ENCODE data around the gene HOXB3.
A peak's percentile ranks its signal among the peaks of the same experiment; 100 is the strongest.
"Not testable (repeated sequence)": the region's sequence is repeated elsewhere in the genome, so short reads cannot be mapped to it uniquely, and the experiment has no call there.

The HOXB3 gene

GRCh38 chr17:48515925-48516900, 73.8 kb downstream of the HOXB3 start:
- Mint-ChIP-seq H3K4me3 (no peak overlapping the region), H3K9me3 (no peaks in the 10 kb centered on the region), H3K36me3 (no peaks in the 10 kb centered on the region), H3K27me3 (peaks cover 52 to 76% of the 10 kb centered on the region in 2 donors), H3K27ac (no peak overlapping the region), H3K4me1 (peaks cover 6 to 10% of the 10 kb centered on the region in 2 donors)
- ATAC-seq (replicated peaks) (no peak), DNase-seq (no peak)

- no peak for DNase-seq
- H3K36me3 Mint-ChIP-seq: no peaks in the 10 kb centered on the region
- no peak for ATAC-seq (replicated peaks)
- H3K4me3 Mint-ChIP-seq: no peak overlapping the region
- H3K9me3 Mint-ChIP-seq: no peaks in the 10 kb centered on the region
- H3K27ac Mint-ChIP-seq: no peak overlapping the region
- H3K27me3 Mint-ChIP-seq: peaks cover 52 to 63% of the 10 kb centered on the region in 2 donors
- H3K4me1 Mint-ChIP-seq: peaks cover 8 to 10% of the 10 kb centered on the region in 2 donors
Measured at GRCh38 chr17:48514477-48514876, 75.6 kb downstream of the HOXB3 start.

- Mint-ChIP-seq H3K4me3 (no peak overlapping the region), H3K36me3 (no peaks in the 10 kb centered on the region), H3K27me3 (peaks cover 52 to 65% of the 10 kb centered on the region in 2 donors), H3K4me1 (peaks cover 8 to 10% of the 10 kb centered on the region in 2 donors), H3K27ac (no peak overlapping the region), H3K9me3 (no peaks in the 10 kb centered on the region)
- DNase-seq (no peak), ATAC-seq (replicated peaks) (no peak)
Measured at GRCh38 chr17:48513666-48514455, 76.2 kb downstream of the HOXB3 start.

- ATAC-seq (replicated peaks): no peak
Measured at GRCh38 chr17:48513097-48513496, 76.9 kb downstream of the HOXB3 start.

GRCh38 chr17:48510761-48511604, 79.1 kb downstream of the HOXB3 start:
- Mint-ChIP-seq H3K27me3 (peaks cover 53 to 61% of the 10 kb centered on the region in 2 donors), H3K4me1 (peaks cover 0 to 2% of the 10 kb centered on the region in 2 donors), H3K4me3 (no peak overlapping the region), H3K36me3 (no peaks in the 10 kb centered on the region), H3K27ac (no peak overlapping the region), H3K9me3 (no peaks in the 10 kb centered on the region)
- no peak for ATAC-seq (replicated peaks)
- DNase-seq: no peak

More at GRCh38 chr17:48513097-48513496, 76.9 kb downstream of the HOXB3 start:
- Mint-ChIP-seq H3K4me3 (no peak overlapping the region), H3K27me3 (peaks cover 59 to 70% of the 10 kb centered on the region in 2 donors), H3K4me1 (peaks cover 8 to 10% of the 10 kb centered on the region in 2 donors), H3K36me3 (no peaks in the 10 kb centered on the region), H3K9me3 (no peaks in the 10 kb centered on the region), H3K27ac (no peak overlapping the region)
- DNase-seq: no peak

GRCh38 chr17:48510381-48510760, 79.7 kb downstream of the HOXB3 start:
- no peak for DNase-seq
- H3K27me3 Mint-ChIP-seq: peaks cover 47 to 58% of the 10 kb centered on the region in 2 donors
- H3K27ac Mint-ChIP-seq: no peak overlapping the region
- H3K9me3 Mint-ChIP-seq: no peaks in the 10 kb centered on the region
- ATAC-seq (replicated peaks): no peak
- no peak overlapping the region for H3K4me3 Mint-ChIP-seq
- peaks cover 0 to 2% of the 10 kb centered on the region in 2 donors for H3K4me1 Mint-ChIP-seq
- H3K36me3 Mint-ChIP-seq: no peaks in the 10 kb centered on the region

DNA sequence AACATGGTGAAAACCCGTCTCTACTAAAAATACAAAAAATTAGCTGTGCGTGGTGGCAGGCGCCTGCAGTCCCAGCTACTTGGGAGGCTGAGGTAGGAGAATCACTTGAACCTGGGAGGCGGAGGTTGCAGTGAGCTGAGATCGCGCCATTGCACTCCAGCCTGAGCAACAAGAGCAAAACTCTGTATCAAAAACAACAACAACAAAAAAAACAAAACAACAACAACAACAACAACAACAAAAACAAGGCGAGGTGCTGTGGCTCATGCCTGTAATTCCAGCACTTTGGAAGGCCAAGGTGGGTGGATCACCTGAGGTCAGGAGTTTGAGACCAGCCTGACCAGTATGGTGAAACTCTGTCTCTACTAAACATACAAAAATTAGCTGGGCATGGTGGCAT, 80.3 kb downstream of the HOXB3 start:
- ATAC-seq (replicated peaks); H3K36me3 Mint-ChIP-seq; H3K9me3 Mint-ChIP-seq; H3K4me1 Mint-ChIP-seq; H3K27ac Mint-ChIP-seq; DNase-seq; H3K4me3 Mint-ChIP-seq: not testable (repeated sequence)
- peaks cover 44 to 58% of the 10 kb centered on the region in 2 donors for H3K27me3 Mint-ChIP-seq

DNA sequence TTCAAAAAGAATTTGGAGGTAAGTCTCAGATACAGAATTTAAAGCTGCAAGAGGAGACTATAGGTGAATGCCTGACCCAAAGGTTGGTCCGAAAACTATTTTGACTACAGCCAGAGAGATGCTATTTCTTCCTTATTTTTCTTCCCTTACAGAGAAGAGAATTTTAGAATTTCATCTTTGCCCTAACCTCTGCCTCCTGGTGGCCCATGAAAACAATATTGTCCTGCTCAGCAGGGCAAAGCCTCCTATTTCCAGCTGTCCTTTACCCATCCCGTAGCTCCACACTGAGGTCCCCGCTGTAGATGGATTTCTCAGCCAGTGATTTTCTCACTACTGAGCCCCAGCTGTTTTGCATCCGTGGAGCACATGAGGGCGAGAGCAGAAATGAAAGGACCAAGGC, 83.8 kb downstream of the HOXB3 start:
- DNase-seq (no peak), ATAC-seq (replicated peaks) (no peak)
- peaks cover 48 to 56% of the 10 kb centered on the region in 2 donors for H3K27me3 Mint-ChIP-seq
- H3K36me3 Mint-ChIP-seq: peaks cover 0 to 1% of the 10 kb centered on the region in 2 donors
- H3K4me3 Mint-ChIP-seq: no peak overlapping the region
- peaks cover 0 to 2% of the 10 kb centered on the region in 2 donors for H3K4me1 Mint-ChIP-seq
- no peak overlapping the region for H3K27ac Mint-ChIP-seq
- no peaks in the 10 kb centered on the region for H3K9me3 Mint-ChIP-seq

- H3K36me3 Mint-ChIP-seq: peaks cover 0 to 1% of the 10 kb centered on the region in 2 donors
- DNase-seq (no peak), ATAC-seq (replicated peaks) (peak; percentile 89 to 98)
- peaks cover 45 to 56% of the 10 kb centered on the region in 2 donors for H3K27me3 Mint-ChIP-seq
- H3K4me1 Mint-ChIP-seq: peaks cover 0 to under 1% of the 10 kb centered on the region in 2 donors
- H3K27ac Mint-ChIP-seq: no peak overlapping the region
- no peaks in the 10 kb centered on the region for H3K9me3 Mint-ChIP-seq
- no peak overlapping the region for H3K4me3 Mint-ChIP-seq
Measured at GRCh38 chr17:48505788-48506187, 84.3 kb downstream of the HOXB3 start.

DNA sequence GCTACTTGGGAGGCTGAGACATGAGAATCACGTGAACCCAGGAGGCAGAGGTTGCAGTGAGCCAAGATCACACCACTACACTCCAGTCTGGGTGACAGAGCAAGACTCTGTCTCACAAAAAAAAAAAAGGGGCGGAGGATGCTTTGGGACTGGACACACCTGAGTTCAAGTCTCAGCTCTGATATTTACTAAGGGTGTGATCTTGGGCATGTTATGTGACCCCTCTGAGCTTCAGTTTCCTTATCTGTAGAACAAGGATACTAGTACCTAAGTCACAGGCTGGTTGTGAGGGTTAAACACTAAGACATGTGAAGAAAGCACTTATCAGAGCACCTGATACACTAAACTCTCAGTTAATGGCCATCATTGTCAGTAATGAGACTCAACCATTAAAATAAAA, 85.1 kb downstream of the HOXB3 start:
- H3K36me3 Mint-ChIP-seq: peaks cover 0 to 1% of the 10 kb centered on the region in 2 donors
- H3K4me3 Mint-ChIP-seq: no peak overlapping the region
- peaks cover 48 to 56% of the 10 kb centered on the region in 2 donors for H3K27me3 Mint-ChIP-seq
- DNase-seq: no peak
- ATAC-seq (replicated peaks): no peak
- no peaks in the 10 kb centered on the region for H3K4me1 Mint-ChIP-seq
- no peaks in the 10 kb centered on the region for H3K9me3 Mint-ChIP-seq
- no peak overlapping the region for H3K27ac Mint-ChIP-seq

GRCh38 chr17:48503747-48504146, 86.3 kb downstream of the HOXB3 start:
- Mint-ChIP-seq H3K27ac (no peak overlapping the region), H3K4me1 (no peaks in the 10 kb centered on the region), H3K36me3 (peaks cover 0 to 1% of the 10 kb centered on the region in 2 donors), H3K4me3 (no peak overlapping the region), H3K9me3 (no peaks in the 10 kb centered on the region), H3K27me3 (peaks cover 46 to 48% of the 10 kb centered on the region in 2 donors)
- no peak for ATAC-seq (replicated peaks)
- DNase-seq: no peak

DNA sequence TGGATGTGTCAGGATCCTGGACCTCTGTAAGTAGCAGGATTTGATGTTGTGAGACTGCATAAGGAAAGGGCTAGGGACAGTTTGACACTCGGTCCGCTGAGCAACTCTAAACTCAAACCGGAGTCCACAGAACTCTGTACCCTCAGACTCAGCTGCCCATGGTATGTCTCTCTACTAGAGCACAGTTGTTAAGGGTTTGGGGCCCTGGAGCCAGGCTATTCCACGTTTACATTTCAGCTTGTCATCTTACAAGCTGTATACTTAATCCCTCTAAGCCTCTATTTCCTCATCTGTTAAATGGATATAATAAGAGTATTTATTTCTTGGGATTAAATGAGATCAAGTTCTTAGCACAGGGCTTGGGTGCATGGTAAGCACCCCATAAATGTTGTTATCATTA, 87.1 kb downstream of the HOXB3 start:
- H3K4me1 Mint-ChIP-seq: no peaks in the 10 kb centered on the region
- ATAC-seq (replicated peaks) (no peak), DNase-seq (no peak)
- no peaks in the 10 kb centered on the region for H3K9me3 Mint-ChIP-seq
- no peak overlapping the region for H3K4me3 Mint-ChIP-seq
- H3K36me3 Mint-ChIP-seq: peaks cover 0 to 1% of the 10 kb centered on the region in 2 donors
- no peak overlapping the region for H3K27ac Mint-ChIP-seq
- H3K27me3 Mint-ChIP-seq: peaks cover 42 to 49% of the 10 kb centered on the region in 2 donors

GRCh38 chr17:48502312-48502711, 87.7 kb downstream of the HOXB3 start:
- Mint-ChIP-seq H3K4me1 (no peaks in the 10 kb centered on the region), H3K27me3 (peaks cover 46 to 53% of the 10 kb centered on the region in 2 donors)

More at GRCh38 chr17:48502312-48502711, 87.7 kb downstream of the HOXB3 start:
- Mint-ChIP-seq H3K9me3 (no peaks in the 10 kb centered on the region), H3K4me3 (no peak overlapping the region), H3K36me3 (peaks cover 0 to 1% of the 10 kb centered on the region in 2 donors), H3K27ac (peak overlapping the region; percentile 16)
- DNase-seq (no peak), ATAC-seq (replicated peaks) (no peak)
